ENCODE measurements around the gene PIGR. TPM values are rescaled to one million over a fixed set of nuclear protein-coding genes. Genes with fewer than 3 reads are reported as not detected.

PIGR gene
- total RNA-seq, 1 experiment from 2014 or later = not detected

GRCh38 chr1:206931709-206932108 lies 14.6 kb downstream of the PIGR start:
- BruUV-seq (replicated peaks) = no TSS peak
- ChIA-PET CTCF (no interaction called here), POLR2A (ENCODE audit: unreplicated experiment) (no interaction called here)
- no peak overlapping the region for H3K9ac ChIP-seq (ENCODE audit: low read length)
- no peaks in the 10 kb centered on the region for H3K27me3 ChIP-seq (ENCODE audit: low read length)
- no peaks in the 10 kb centered on the region for H3K9me3 ChIP-seq (ENCODE audit: low read length)
- H4K20me1 ChIP-seq (ENCODE audit: low read length) = no peaks in the 10 kb centered on the region
- DNase-seq (no peak), ATAC-seq (no peak)
- H3K4me3 ChIP-seq (ENCODE audit: low read length) = no peak overlapping the region
- H3F3A ChIP-seq (ENCODE audit: low read length, unreplicated experiment) = peaks cover 7% of the 10 kb centered on the region
- H3K4me1 ChIP-seq (ENCODE audit: insufficient read depth, low read length) = peaks cover 12% of the 10 kb centered on the region
- no peak overlapping the region for H3K27ac ChIP-seq (ENCODE audit: low read length)
- no peaks in the 10 kb centered on the region for H3K9me2 ChIP-seq (replicated peaks; ENCODE audit: low read length)
- H3K36me3 ChIP-seq (ENCODE audit: low read depth, low read length) = no peaks in the 10 kb centered on the region
- no peak for TF ChIP-seq EZH2phosphoT487 (IDR thresholded peaks at IDR 0.05; ENCODE audit: borderline replicate concordance, low read length)
- TF ChIP-seq, protein P1, sequence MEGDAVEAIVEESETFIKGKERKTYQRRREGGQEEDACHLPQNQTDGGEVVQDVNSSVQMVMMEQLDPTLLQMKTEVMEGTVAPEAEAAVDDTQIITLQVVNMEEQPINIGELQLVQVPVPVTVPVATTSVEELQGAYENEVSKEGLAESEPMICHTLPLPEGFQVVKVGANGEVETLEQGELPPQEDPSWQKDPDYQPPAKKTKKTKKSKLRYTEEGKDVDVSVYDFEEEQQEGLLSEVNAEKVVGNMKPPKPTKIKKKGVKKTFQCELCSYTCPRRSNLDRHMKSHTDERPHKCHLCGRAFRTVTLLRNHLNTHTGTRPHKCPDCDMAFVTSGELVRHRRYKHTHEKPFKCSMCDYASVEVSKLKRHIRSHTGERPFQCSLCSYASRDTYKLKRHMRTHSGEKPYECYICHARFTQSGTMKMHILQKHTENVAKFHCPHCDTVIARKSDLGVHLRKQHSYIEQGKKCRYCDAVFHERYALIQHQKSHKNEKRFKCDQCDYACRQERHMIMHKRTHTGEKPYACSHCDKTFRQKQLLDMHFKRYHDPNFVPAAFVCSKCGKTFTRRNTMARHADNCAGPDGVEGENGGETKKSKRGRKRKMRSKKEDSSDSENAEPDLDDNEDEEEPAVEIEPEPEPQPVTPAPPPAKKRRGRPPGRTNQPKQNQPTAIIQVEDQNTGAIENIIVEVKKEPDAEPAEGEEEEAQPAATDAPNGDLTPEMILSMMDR (conservative IDR thresholded peaks at IDR 0.05; ENCODE audit: low read depth, low read length) = peak; percentile 29; the same call in 1 of the 2 replicates
- H3K4me2 ChIP-seq (ENCODE audit: low read length) = no peak overlapping the region
- no peaks in the 10 kb centered on the region for H3K79me2 ChIP-seq (ENCODE audit: low read length)
- intact Hi-C loops (cut with micrococcal nuclease) = no loop called here
- no peak overlapping the region for H2AFZ ChIP-seq (ENCODE audit: low read length)

GRCh38 chr1:206930210-206930798 lies 16.0 kb downstream of the PIGR start:
- no peak overlapping the region for H2AFZ ChIP-seq (ENCODE audit: low read length)
- no peak for TF ChIP-seq EZH2phosphoT487 (IDR thresholded peaks at IDR 0.05; ENCODE audit: borderline replicate concordance, low read length)
- no peaks in the 10 kb centered on the region for H3K9me3 ChIP-seq (ENCODE audit: low read length)
- ChIA-PET CTCF (no interaction called here), POLR2A (ENCODE audit: unreplicated experiment) (interaction anchor here (0.6 kb wide), 1 partner anchor 102 kb away, joined by 3 read pairs; no protein-coding TSS in a partner anchor)
- H3K36me3 ChIP-seq (ENCODE audit: low read depth, low read length) = no peaks in the 10 kb centered on the region
- H3K27me3 ChIP-seq (ENCODE audit: low read length) = no peaks in the 10 kb centered on the region
- no peak for ATAC-seq
- DNase-seq = no peak
- H3K4me2 ChIP-seq (ENCODE audit: low read length) = no peak overlapping the region
- no peak overlapping the region for H3K9ac ChIP-seq (ENCODE audit: low read length)
- no peak overlapping the region for H3K4me3 ChIP-seq (ENCODE audit: low read length)
- H3K27ac ChIP-seq (ENCODE audit: low read length) = no peak overlapping the region
- no TSS peak for BruUV-seq (replicated peaks)
- peaks cover 7% of the 10 kb centered on the region for H3F3A ChIP-seq (ENCODE audit: low read length, unreplicated experiment)
- H3K79me2 ChIP-seq (ENCODE audit: low read length) = no peaks in the 10 kb centered on the region
- intact Hi-C loops (cut with micrococcal nuclease) = no loop called here
- no peaks in the 10 kb centered on the region for H4K20me1 ChIP-seq (ENCODE audit: low read length)
- H3K4me1 ChIP-seq (ENCODE audit: insufficient read depth, low read length) = peaks cover 15% of the 10 kb centered on the region
- no peaks in the 10 kb centered on the region for H3K9me2 ChIP-seq (replicated peaks; ENCODE audit: low read length)

DNA sequence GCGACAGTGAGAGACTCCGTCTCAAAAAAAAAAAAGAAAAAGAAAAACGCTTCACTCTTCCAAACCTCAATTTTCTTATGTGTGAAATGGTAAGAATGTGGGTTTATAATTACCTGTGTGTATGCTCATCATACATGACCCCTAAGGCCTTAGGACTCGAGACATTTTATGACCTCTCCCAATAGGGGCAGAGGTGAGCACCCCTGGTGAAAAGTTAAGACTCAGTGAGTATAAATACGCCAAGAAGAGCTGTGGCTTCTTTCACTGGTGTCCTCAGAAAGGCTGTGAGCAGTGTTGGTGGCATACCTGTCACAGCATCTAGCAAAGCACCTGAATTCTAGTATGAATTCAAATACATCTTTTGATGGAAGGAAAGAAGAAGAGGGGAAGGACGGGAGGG lies 16.7 kb downstream of the PIGR start:
- Histone ChIP-seq H3K9me3 (ENCODE audit: low read length) (no peaks in the 10 kb centered on the region), H3F3A (ENCODE audit: low read length, unreplicated experiment) (peaks cover 7% of the 10 kb centered on the region), H3K4me1 (ENCODE audit: insufficient read depth, low read length) (peaks cover 15% of the 10 kb centered on the region), H3K36me3 (ENCODE audit: low read depth, low read length) (no peaks in the 10 kb centered on the region), H2AFZ (ENCODE audit: low read length) (no peak overlapping the region), H3K4me3 (ENCODE audit: low read length) (no peak overlapping the region), H3K79me2 (ENCODE audit: low read length) (no peaks in the 10 kb centered on the region), H3K27me3 (ENCODE audit: low read length) (no peaks in the 10 kb centered on the region), H3K9ac (ENCODE audit: low read length) (no peak overlapping the region), H4K20me1 (ENCODE audit: low read length) (no peaks in the 10 kb centered on the region), H3K4me2 (ENCODE audit: low read length) (no peak overlapping the region), H3K9me2 (replicated peaks; ENCODE audit: low read length) (no peaks in the 10 kb centered on the region), H3K27ac (ENCODE audit: low read length) (no peak overlapping the region)
- intact Hi-C loops (cut with micrococcal nuclease) = no loop called here
- DNase-seq (no peak), ATAC-seq (no peak)
- TF ChIP-seq, protein P1 (conservative IDR thresholded peaks at IDR 0.05; ENCODE audit: low read depth, low read length) = no peak
- no peak for TF ChIP-seq EZH2phosphoT487 (IDR thresholded peaks at IDR 0.05; ENCODE audit: borderline replicate concordance, low read length)
- no peak for TF ChIP-seq EZH2 (IDR thresholded peaks at IDR 0.05; ENCODE audit: low read length, unreplicated experiment)
- no TSS peak for BruUV-seq (replicated peaks)
- ChIA-PET POLR2A (ENCODE audit: unreplicated experiment) (interaction anchor here (0.6 kb wide), 1 partner anchor 103 kb away, joined by 3 read pairs; no protein-coding TSS in a partner anchor), CTCF (no interaction called here)

Measured in PC-3 (cell line).